GM18526 (cell line): ENCODE data around the gene USP24.

Experiments used
- POLR2A ChIP-seq: IDR thresholded peaks from 3 replicates; pipeline ENCODE4 v1.6.1; 2011; ENCODE audit not compliant: insufficient read length; ENCODE audit errors: extremely low read depth

USP24 gene

GRCh38 chr1:55040933-55041494 lies 174.2 kb downstream of the USP24 start:
- no peak for TF ChIP-seq POLR2A

GRCh38 chr1:55040083-55040932 lies 174.9 kb downstream of the USP24 start:
- TF ChIP-seq POLR2A: no peak

GRCh38 chr1:55039342-55040082 lies 175.7 kb downstream of the USP24 start, which contains the start of gene PCSK9:
PCSK9 (plus strand) TSS chr1:55039548; CDS start chr1:55039838, 290 bp downstream.
- no peak for TF ChIP-seq POLR2A

DNA sequence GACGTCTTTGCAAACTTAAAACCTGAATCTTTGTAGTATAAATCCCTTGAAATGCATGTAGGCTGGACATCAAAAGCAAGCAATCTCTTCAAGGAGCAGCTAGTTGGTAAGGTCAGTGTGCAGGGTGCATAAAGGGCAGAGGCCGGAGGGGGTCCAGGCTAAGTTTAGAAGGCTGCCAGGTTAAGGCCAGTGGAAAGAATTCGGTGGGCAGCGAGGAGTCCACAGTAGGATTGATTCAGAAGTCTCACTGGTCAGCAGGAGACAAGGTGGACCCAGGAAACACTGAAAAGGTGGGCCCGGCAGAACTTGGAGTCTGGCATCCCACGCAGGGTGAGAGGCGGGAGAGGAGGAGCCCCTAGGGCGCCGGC lies 176.2 kb downstream of the USP24 start:
- TF ChIP-seq POLR2A: no peak

DNA sequence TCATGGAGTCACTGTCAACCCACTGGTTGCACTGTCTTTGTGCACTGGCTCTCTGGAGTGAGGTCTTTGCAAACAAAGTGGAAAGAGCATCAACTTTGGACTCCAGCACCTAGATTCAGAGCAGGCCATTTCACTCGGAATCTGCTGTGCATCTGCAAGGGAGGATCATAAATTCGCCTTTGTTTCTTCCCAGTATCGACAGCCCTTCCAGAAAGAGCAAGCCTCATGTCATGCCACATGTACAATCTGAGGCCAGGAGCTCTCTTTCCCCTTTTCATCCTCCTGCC lies 176.7 kb downstream of the USP24 start:
- no peak for TF ChIP-seq POLR2A

DNA sequence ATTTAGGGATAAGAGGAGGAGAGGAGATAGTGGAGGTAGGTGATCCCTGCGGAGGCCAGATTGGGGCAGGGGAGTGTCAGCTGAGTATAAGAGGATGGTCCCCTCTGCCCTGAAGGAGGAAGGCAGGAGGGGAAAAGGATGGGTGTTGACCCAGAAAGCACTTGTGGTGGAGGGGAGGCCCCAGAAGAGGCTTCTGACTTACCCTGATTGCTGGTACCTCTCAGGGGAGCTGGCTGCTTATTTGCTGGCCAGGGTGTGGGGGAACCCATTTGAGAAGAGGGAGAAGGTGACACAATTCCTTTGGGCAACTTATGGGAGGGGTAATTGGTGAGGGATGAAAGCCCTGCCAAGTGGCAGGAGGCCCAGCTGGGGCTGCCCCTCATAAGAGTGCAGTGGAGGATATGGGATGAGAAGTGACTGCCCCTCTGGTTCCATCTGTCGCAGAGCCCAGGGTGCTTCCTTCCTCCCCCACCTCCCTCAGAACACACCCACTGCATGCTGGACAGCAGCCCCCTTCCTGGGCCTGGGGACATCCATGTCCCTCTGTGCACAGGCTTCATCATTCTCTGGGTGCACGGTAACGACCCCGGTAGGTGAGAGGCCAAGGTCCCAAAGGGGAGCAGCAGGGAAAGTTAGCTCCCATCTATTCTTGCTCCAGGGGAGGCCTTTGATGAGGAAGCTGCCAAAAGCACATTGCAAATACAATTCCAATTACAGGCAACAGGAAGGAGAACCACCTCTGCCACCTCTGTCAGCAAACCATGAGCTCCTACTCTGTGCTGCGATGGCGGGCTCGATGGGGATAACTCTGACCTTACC lies 177.2 kb downstream of the USP24 start:
- no peak for TF ChIP-seq POLR2A

- TF ChIP-seq POLR2A: no peak
Observed at GRCh38 chr1:55035904-55036303, 179.3 kb downstream of the USP24 start.

GRCh38 chr1:55034476-55035133 lies 180.6 kb downstream of the USP24 start:
- TF ChIP-seq POLR2A: no peak

- TF ChIP-seq POLR2A: no peak
Observed at GRCh38 chr1:55033265-55033614, 181.9 kb downstream of the USP24 start.

DNA sequence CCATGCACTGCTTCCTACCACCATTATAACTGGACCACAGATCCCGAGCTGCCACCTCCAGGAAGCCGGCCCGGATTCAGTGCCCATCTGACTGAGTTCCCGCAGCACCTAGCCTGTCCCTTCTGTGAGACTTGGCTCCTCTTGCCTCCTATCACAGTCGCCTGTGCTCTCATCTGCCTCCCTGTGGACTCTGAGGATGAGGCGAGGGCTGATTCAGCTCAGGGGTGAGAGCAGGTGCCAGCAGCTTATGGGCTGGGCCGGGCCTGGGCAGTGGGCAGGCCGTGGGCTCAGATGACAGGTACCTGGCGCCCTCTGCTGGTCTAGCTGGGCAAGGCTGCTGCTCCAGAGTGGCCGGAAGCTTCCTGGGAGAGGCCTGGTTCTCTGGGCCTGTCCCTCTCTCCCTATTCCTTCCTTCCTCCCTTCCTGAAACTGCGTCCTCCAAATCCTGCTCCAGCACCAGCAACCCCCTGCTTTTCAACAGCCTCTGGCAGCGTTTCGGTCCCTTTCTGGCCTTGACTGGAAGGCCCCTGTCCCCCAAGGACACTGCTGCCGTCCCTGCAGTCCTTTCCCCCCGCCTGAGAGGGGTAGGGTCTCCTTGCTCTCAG lies 193.1 kb downstream of the USP24 start:
- TF ChIP-seq POLR2A: no peak

GRCh38 chr1:55018395-55018794 lies 196.8 kb downstream of the USP24 start:
- TF ChIP-seq POLR2A: no peak
